ENCODE data around the gene NFASC. TPM values are rescaled to one million over a fixed set of nuclear protein-coding genes. Genes with fewer than 3 reads are reported as not detected.

Gene NFASC
- total RNA-seq, 1 experiment from 2014 or later: 16.9 TPM

- Histone ChIP-seq H3K9me3 (ENCODE audit: control insufficient read depth, insufficient read depth, low read depth, low read length) (no peaks in the 10 kb centered on the region), H3K4me1 (ENCODE audit: control insufficient read depth, insufficient read depth, low read length) (no peaks in the 10 kb centered on the region), H3K4me3 (ENCODE audit: low read depth in 2 of 2, low read length in 2 of 2) (no peak overlapping the region), H3K36me3 (ENCODE audit: control insufficient read depth, insufficient read depth, low read length) (no peaks in the 10 kb centered on the region), H3K27me3 (ENCODE audit: control insufficient read depth, insufficient read depth, low read length) (peaks cover 3% of the 10 kb centered on the region; the same call in 1 of the 2 replicates), H3K27ac (ENCODE audit: low read length) (no peak overlapping the region)
- no peak for DNase-seq (ENCODE audit: low read depth, low spot score)
- ChIA-PET POLR2A (no interaction called here), CTCF (no interaction called here)
- intact Hi-C loops (cut with micrococcal nuclease; ENCODE audit: unreplicated experiment): no loop called here
- no TSS peak for BruUV-seq (replicated peaks)
- ATAC-seq: no peak
- in situ Hi-C loops (cut with HindIII; ENCODE audit: low pct_unique_long_range_greater_than_20kb, low sequenced_read_pairs): no loop called here
- TF ChIP-seq SIN3A (IDR thresholded peaks at IDR 0.05; ENCODE audit: borderline replicate concordance, insufficient read depth, low read depth, low read length) (no peak), POLR2AphosphoS5 (IDR thresholded peaks at IDR 0.05; ENCODE audit: low read depth, low read length) (no peak), TCF7L2 (IDR thresholded peaks at IDR 0.05; ENCODE audit: low read depth, low read length) (no peak)
- TF ChIP-seq, protein P1, sequence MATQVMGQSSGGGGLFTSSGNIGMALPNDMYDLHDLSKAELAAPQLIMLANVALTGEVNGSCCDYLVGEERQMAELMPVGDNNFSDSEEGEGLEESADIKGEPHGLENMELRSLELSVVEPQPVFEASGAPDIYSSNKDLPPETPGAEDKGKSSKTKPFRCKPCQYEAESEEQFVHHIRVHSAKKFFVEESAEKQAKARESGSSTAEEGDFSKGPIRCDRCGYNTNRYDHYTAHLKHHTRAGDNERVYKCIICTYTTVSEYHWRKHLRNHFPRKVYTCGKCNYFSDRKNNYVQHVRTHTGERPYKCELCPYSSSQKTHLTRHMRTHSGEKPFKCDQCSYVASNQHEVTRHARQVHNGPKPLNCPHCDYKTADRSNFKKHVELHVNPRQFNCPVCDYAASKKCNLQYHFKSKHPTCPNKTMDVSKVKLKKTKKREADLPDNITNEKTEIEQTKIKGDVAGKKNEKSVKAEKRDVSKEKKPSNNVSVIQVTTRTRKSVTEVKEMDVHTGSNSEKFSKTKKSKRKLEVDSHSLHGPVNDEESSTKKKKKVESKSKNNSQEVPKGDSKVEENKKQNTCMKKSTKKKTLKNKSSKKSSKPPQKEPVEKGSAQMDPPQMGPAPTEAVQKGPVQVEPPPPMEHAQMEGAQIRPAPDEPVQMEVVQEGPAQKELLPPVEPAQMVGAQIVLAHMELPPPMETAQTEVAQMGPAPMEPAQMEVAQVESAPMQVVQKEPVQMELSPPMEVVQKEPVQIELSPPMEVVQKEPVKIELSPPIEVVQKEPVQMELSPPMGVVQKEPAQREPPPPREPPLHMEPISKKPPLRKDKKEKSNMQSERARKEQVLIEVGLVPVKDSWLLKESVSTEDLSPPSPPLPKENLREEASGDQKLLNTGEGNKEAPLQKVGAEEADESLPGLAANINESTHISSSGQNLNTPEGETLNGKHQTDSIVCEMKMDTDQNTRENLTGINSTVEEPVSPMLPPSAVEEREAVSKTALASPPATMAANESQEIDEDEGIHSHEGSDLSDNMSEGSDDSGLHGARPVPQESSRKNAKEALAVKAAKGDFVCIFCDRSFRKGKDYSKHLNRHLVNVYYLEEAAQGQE (IDR thresholded peaks at IDR 0.05; ENCODE audit: insufficient read depth in 1 of 2, low read depth in 2 of 2, low read length in 1 of 2): no peak
- TF ChIP-seq, protein P2, sequence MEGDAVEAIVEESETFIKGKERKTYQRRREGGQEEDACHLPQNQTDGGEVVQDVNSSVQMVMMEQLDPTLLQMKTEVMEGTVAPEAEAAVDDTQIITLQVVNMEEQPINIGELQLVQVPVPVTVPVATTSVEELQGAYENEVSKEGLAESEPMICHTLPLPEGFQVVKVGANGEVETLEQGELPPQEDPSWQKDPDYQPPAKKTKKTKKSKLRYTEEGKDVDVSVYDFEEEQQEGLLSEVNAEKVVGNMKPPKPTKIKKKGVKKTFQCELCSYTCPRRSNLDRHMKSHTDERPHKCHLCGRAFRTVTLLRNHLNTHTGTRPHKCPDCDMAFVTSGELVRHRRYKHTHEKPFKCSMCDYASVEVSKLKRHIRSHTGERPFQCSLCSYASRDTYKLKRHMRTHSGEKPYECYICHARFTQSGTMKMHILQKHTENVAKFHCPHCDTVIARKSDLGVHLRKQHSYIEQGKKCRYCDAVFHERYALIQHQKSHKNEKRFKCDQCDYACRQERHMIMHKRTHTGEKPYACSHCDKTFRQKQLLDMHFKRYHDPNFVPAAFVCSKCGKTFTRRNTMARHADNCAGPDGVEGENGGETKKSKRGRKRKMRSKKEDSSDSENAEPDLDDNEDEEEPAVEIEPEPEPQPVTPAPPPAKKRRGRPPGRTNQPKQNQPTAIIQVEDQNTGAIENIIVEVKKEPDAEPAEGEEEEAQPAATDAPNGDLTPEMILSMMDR (IDR thresholded peaks at IDR 0.05): no peak
These were observed 158.3 kb downstream of the NFASC start for GRCh38 chr1:205028924-205029323.

- POLR2A ChIA-PET: no interaction called here
- Histone ChIP-seq H3K36me3 (ENCODE audit: control insufficient read depth, insufficient read depth, low read length) (no peaks in the 10 kb centered on the region), H3K4me1 (ENCODE audit: control insufficient read depth, insufficient read depth, low read length) (no peaks in the 10 kb centered on the region), H3K9me3 (ENCODE audit: control insufficient read depth, insufficient read depth, low read depth, low read length) (no peaks in the 10 kb centered on the region), H3K27ac (ENCODE audit: low read length) (no peak overlapping the region), H3K27me3 (ENCODE audit: control insufficient read depth, insufficient read depth, low read length) (peaks cover 3% of the 10 kb centered on the region; the same call in 1 of the 2 replicates), H3K4me3 (ENCODE audit: low read depth in 2 of 2, low read length in 2 of 2) (no peak overlapping the region)
- intact Hi-C loops (cut with micrococcal nuclease; ENCODE audit: unreplicated experiment) (no loop called here), in situ Hi-C loops (cut with HindIII; ENCODE audit: low pct_unique_long_range_greater_than_20kb, low sequenced_read_pairs) (no loop called here)
- CTCF ChIA-PET: interaction anchor here (0.6 to 0.7 kb wide), 2 partner anchors 11 to 31 kb away, joined by 3 read pairs; no protein-coding TSS in a partner anchor
- no peak for ATAC-seq
- DNase-seq (ENCODE audit: low read depth, low spot score): no peak
- no TSS peak for BruUV-seq (replicated peaks)
- TF ChIP-seq, protein P1 (IDR thresholded peaks at IDR 0.05; ENCODE audit: insufficient read depth in 1 of 2, low read depth in 2 of 2, low read length in 1 of 2): no peak
- TF ChIP-seq TCF7L2 (IDR thresholded peaks at IDR 0.05; ENCODE audit: low read depth, low read length): no peak
- TF ChIP-seq, protein P2 (IDR thresholded peaks at IDR 0.05): no peak
- no peak for TF ChIP-seq POLR2AphosphoS5 (IDR thresholded peaks at IDR 0.05; ENCODE audit: low read depth, low read length)
- no peak for TF ChIP-seq SIN3A (IDR thresholded peaks at IDR 0.05; ENCODE audit: borderline replicate concordance, insufficient read depth, low read depth, low read length)
These were observed 159.6 kb downstream of the NFASC start for GRCh38 chr1:205030241-205030640.
